ENCODE data around the gene KCNE1.
"Not testable (repeated sequence)": the region's sequence is repeated elsewhere in the genome, so short reads cannot be mapped to it uniquely, and the experiment has no call there.

Gene KCNE1

DNA sequence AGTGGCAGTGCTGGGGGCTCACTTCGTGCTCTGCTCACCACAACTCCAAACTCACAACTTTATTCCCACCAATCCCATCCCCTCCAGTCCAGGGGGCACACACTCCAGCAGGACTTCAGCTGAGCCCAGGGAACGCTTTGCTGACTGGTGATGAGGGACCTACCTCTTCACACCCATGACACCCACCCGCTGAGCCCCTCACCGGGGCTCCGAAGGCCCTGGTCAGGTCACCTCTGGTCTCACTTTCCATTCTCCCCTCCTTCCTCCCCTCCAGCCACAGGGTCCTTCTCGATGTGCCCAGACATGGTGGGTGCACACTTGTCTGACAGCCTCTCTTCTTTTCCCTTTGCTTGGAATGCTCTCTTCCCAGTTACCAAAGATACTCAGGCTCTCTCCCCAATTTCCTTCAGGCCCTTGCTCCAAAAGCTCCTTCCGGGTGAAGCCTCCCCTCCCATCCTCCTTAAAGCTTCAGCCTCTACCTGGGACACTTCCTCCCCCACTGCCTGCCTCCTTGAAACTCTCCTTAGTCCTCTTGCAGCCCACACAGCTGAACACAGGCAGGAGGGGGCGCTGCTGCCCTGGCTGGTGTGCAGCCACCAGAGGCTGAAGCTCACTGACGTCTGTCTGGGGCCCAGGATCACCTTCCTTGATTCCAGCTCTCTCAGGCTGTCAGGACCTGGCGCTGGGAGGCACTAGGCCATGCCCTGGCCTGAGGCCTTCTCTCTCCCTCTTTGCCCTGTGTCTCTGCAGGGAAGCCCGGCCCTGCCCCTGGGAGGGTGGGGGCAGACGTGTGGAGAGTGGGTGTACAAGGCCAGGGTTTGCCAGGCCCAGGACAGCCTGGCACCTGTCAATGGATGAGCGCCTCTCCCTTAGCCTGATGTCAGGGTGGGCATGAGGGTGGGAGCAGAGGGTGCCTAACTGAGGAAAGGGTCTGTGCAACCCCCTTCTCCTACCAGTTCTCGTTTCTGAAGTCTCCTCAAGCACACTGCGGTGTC, 1.6 kb downstream of the KCNE1 start:
- DNase-seq, result peak; percentile 51

DNA sequence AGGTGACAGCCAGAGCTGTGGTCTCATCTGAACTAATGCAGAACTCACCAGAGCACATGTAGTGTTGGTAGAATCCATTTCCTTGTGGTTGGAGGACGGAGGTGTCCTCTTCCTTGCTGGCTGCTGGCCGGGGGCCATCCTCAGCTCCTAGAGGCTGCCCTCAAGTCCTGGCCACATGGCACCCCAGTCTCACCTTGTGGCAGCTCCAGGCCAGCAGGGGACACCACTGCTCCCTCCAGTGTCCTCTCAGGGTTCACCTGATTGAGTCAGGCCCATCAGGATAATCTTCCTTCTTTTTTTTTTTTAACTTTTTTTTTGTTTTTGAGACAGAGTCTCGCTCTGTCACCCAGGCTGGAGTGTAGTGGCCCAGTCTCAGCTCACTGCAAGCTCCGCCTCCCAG, 2.9 kb downstream of the KCNE1 start:
- no peak for DNase-seq

DNA sequence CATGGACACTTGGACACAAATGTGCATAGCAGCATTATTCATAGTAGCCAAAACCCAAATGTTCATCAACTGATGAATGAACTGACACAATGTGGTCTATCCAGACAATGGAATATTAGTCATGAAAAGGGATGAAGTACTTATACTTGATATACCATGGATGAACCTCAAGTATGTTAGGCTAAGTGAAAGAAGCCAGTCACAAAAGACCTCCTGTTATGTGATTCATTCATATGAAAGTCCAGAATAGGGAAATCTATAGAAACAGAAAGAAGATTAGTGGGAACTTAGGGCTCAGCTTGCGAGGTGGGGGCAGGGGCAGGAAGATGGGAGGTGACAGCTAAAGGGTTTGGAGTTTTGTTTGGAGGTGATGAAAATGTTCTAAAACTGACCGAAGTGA, 7.4 kb downstream of the KCNE1 start:
- DNase-seq, result no peak

DNA sequence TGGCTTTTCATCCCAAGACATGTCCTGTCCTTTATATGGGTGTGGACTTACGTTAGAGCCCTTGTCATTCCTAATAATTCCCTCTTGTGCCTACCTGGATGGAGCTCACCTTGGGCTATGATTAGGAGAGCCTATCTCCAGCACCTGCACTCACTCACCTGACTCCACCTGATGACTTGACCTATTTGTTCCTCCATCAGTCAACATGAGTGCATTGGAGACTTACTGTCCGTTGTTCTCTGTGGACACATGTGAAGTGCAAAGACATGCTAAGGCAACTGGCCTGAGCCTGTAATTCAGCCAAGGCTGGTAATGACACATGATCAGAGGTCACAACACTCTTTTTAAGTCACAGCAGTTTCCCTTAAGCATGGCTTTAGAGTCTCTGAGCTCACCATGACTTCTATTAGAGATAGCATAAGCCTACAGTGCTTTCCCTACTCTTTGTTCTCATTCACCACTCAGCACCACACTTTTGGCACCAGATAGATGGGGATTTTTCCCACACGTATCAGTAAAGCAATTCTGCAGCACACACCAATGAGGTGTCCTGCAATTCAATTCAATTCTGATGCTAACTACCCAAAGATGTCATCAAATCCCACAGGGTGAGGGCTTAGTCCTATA, 9.4 kb downstream of the KCNE1 start:
- DNase-seq, result no peak

- DNase-seq, result no peak
These were observed 10.3 kb downstream of the KCNE1 start for GRCh38 chr21:34501716-34502115.

DNA sequence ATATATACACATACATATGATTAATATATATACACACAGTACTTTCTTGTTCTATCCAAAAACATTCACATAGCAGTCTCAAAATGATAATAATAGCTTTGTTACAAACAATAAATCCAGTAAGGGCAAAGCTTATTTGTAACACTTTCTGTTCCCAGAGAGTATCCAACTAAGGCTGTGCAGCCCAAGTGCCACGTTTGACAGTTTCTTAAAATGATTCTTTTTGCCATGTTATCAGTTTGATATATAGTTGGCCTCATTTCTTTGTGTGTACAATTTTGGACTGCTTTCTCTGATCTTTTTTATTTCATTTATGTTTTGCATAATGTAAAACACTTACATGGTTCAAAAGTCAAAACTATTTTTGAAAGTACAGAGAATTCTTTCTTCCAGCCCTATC, 11.8 kb downstream of the KCNE1 start:
- DNase-seq, result no peak

DNA sequence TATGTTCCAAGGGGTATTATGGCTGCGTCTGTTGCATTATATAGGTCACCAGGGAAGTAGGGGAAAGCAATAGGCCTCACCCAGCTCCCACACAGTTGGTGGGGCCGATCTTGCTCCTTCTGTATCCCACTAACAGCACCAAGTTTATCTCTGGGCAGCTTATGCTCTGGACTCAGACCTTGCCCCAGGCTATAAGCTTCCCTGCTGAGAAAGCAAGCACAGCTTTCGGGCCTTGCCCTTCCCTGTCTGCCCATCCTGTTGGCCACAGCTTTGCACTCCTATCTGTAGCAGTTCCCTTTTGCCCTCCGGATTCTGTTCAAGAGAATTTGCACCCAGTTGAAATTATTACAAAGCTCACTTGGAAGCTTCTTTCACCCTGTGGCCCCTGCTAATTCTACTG, 12.9 kb downstream of the KCNE1 start:
- no peak for DNase-seq

- no peak for DNase-seq
These were observed 13.4 kb downstream of the KCNE1 start for GRCh38 chr21:34498623-34499022.

GRCh38 chr21:34483854-34484253, 28.2 kb downstream of the KCNE1 start:
- not testable (repeated sequence) for DNase-seq

DNA sequence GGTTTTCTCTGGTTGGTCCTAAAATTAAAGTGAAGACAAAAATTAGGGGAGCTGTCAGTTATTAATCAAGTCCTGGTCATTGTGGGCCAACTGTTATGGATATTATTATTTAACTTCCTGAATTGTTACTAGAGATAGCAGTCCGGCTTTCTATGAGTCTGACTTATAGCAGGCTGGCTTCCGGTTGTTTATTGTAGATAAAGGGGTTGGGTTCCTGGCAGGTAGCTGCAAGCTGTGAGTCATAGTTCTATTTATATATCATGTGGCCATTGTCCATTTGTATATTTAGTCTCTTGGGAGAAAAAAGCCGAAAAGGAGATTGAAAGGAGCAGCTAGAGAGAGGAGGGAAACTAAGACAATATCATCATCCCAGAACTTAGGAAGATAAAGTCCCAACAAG, 28.6 kb downstream of the KCNE1 start:
- not testable (repeated sequence) for DNase-seq

DNA sequence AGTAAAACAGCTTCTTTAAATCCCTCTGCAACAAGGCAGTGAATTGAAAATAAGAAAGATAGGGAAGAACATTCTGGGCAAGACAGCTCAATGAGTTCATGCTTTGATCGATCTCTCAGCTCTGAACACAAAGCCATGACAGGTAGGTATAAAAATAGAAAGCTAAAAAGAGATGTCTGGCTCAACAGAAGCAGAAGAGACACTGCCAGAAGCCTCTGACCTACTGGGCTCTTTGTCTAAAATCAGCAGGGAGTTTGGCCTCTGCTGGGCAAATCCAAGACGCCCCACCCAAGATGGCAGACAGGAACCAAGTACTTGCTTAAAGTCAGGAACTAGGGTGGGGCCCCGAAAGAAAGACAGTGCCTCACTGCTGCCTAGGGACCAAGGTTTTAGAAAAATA, 44.7 kb downstream of the KCNE1 start:
- not testable (repeated sequence) for DNase-seq

GRCh38 chr21:34459426-34459825, 52.6 kb downstream of the KCNE1 start:
- not testable (repeated sequence) for DNase-seq

- not testable (repeated sequence) for DNase-seq
These were observed 53.7 kb downstream of the KCNE1 start for GRCh38 chr21:34458266-34458665.

GRCh38 chr21:34456180-34456579, 55.8 kb downstream of the KCNE1 start:
- DNase-seq, result not testable (repeated sequence)

DNA sequence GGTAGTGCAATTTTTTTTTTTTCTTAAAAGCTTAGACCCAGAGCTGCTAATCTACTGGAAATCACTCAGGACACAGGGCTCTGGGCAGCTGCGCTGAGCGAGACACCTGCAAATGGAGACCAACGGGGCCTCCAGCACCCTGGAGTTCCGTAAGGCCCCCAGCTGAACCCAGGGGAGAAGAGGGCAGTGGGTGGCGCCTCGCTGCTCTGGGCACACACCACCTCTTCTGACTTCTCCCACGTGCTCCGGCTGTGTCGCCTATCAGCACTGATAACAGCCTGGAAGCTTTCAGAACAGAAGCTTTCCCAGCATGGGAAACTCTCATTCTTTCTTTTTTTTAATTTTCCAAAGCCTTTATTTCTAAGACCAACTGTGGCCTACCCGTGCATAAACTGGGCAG, 56.4 kb downstream of the KCNE1 start:
- not testable (repeated sequence) for DNase-seq

- DNase-seq, result not testable (repeated sequence)
These were observed 65.0 kb downstream of the KCNE1 start for GRCh38 chr21:34447018-34447417.

- not testable (repeated sequence) for DNase-seq
These were observed 68.5 kb downstream of the KCNE1 start for GRCh38 chr21:34443486-34443885.

DNA sequence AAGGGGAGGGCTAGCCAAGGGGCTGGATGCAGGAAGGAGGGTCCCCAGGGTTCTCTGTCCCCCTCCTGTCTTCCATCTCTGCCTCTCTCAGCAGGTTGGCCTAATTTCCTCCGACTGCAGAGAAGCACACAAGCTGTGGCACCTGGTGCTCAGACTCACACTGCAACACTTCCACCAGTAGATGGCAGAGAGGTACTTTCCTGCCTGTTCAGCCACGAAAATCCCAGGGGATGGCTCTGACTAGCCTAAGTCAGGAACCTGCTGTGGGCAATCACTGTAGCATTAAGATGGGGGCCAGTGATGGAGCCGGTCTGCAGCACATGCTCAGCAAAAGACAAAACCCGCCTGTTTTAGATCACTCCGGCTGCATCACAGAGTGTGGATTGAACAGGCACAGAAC, 82.3 kb downstream of the KCNE1 start:
- not testable (repeated sequence) for DNase-seq

DNA sequence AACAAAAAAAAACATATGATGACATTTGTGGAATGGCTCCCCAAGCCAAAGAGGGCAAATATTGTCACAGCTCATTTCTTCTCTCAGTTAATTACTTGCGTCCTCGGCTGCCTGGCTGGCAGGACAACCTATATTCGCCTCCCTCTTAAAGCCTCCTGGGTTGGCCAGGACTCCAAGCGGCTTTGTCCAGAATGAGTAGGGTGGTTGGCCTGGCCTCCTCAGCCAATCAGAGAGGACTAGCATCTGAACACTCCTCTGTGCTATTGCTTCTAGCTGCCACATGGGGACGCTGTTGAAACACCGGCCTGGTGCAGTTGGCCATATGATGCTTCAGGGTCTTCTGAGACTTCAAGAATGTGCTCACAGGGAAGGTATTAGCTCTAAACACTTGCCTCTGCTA, 83.6 kb downstream of the KCNE1 start:
- not testable (repeated sequence) for DNase-seq

DNA sequence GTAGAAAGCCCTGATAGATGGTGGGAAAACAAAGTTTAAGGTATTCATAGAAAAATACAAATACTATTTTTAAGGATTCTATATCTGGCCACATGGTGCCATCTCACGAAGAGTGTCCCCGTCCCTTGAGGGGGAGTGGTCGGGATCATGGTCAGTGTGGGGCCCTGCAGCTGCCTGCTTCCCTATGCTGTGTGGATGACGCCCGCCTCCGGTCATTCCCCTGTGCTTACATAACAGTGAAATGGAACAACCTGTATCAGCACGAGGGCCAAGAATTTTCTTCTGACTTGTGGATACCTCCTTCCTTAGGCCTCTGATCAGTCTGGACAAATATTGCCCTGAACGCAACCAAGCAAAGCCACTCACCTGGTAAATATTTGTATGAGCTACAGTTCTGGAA, 84.7 kb downstream of the KCNE1 start:
- not testable (repeated sequence) for DNase-seq

DNA sequence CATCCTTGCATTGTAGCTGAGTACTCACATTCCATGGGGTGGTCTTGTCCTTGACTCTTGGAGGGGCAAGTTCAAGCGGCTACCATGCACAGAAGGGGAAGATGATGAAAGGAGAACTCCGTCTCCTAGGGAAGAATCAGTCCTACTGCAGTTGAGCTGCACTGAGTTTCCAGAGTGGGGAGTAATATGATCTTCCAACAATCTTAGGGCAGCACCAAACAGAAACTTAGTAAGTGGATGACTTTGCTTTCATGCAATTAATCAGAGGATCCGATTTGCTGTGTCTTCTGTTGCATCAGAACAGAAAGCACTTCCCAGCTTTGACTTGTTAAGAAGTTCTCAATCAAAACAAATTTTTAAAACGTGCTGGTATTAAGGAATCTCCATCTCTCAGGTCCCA, 88.2 kb downstream of the KCNE1 start, which contains the start of gene SMIM34:
Gene SMIM34 (minus strand): TSS at position 147 of the 400 bp plus-strand sequence. CDS start 112 bp downstream, at position 35.
- DNase-seq, result not testable (repeated sequence)

GRCh38 chr21:34417448-34418077, 94.4 kb downstream of the KCNE1 start:
- not testable (repeated sequence) for DNase-seq

DNA sequence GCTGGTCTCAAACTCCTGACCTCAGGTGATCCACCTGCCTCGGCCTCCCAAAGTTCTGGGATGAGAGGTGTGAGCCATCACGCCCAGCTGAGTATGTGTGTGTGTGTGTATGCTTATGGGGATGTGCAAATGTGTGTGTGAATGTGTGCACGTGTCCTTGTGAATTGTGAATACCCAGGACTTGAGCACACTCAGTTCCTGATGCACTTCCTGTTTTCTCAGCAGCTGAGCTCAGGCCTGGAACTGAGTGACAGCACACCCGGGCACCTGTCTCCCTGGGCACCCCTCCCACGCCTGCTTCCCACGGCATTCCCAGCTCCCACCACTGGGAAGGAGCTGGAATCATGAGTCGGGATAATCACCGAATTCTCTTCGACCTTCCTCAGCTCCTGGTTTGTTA, 104.7 kb downstream of the KCNE1 start:
- DNase-seq, result not testable (repeated sequence)

Data from activated CD4-positive, alpha-beta T cell treated with anti-CD3 and anti-CD28 coated beads, Interleukin-2, amount 50 U/mL, for 16 hours (primary cell).